HCT116 (cell line): ENCODE measurements around the gene BRI3BP.

ENCODE experiments used
- CTCF ChIP-seq, 3 experiments: fragments of 200-600 bp in 1 of 3; sonication (generic) in 1 of 3; IDR thresholded peaks in 2 of 3; conservative IDR thresholded peaks in 1 of 3; 2 replicates each; pipeline ENCODE4 v1.5.1; 2012 to 2017; ENCODE audit warnings: low read depth in 2 of 3, low read length in 2 of 3, antibody characterized with exemption in 1 of 3, borderline replicate concordance in 1 of 3, control low read depth in 1 of 3, mild to moderate bottlenecking in 1 of 3, mixed read lengths in 1 of 3, mixed run types in 1 of 3, moderate library complexity in 1 of 3; ENCODE audit not compliant: insufficient read depth in 1 of 3
- TF ChIP-seq, protein P1 (sequence below): IDR thresholded peaks from 2 replicates; pipeline ENCODE4 v1.6.1; 2012; ENCODE audit warnings: low read depth

DNA sequence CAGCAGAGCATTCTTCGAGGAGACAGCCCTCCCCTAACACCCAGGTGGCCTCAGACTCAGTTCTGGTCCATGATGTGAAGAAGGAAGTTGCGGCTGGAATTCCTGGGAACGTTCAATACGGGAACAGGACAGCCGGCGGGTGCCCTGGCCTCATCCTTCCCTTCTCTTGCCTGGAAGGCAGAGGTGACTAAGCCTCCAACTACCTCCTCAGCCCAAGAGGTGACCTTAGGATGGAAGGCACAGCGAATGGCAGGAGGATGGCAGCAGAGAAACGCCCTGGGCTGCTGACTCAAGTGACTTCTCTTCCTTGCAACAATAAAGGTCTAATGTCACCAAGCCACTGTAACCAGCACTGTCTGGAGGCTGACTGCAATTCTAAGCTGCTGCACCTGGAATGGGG, 40.6 kb upstream of the BRI3BP start:
- TF ChIP-seq, protein P1, sequence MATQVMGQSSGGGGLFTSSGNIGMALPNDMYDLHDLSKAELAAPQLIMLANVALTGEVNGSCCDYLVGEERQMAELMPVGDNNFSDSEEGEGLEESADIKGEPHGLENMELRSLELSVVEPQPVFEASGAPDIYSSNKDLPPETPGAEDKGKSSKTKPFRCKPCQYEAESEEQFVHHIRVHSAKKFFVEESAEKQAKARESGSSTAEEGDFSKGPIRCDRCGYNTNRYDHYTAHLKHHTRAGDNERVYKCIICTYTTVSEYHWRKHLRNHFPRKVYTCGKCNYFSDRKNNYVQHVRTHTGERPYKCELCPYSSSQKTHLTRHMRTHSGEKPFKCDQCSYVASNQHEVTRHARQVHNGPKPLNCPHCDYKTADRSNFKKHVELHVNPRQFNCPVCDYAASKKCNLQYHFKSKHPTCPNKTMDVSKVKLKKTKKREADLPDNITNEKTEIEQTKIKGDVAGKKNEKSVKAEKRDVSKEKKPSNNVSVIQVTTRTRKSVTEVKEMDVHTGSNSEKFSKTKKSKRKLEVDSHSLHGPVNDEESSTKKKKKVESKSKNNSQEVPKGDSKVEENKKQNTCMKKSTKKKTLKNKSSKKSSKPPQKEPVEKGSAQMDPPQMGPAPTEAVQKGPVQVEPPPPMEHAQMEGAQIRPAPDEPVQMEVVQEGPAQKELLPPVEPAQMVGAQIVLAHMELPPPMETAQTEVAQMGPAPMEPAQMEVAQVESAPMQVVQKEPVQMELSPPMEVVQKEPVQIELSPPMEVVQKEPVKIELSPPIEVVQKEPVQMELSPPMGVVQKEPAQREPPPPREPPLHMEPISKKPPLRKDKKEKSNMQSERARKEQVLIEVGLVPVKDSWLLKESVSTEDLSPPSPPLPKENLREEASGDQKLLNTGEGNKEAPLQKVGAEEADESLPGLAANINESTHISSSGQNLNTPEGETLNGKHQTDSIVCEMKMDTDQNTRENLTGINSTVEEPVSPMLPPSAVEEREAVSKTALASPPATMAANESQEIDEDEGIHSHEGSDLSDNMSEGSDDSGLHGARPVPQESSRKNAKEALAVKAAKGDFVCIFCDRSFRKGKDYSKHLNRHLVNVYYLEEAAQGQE = no peak
- TF ChIP-seq CTCF (IDR thresholded peaks at IDR 0.05 in 2 of 3, conservative IDR thresholded peaks at IDR 0.05 in 1 of 3; ENCODE audit: borderline replicate concordance in 1 of 3, insufficient read depth in 1 of 3, low read depth in 2 of 3, low read length in 2 of 3) = no peak
